Stimulated activated CD4-positive, alpha-beta T cell treated with anti-CD3 and anti-CD28 coated beads, TNF-alpha, amount 100 ng/mL, for 48 hours (primary cell): ENCODE data around the gene XXYLT1.

Experiments
- DNase-seq, 3 donors: peaks; one replicate each; pipeline ENCODE4 v3.0.0-alpha.2; 2020; ENCODE audit warnings: low read depth in 3 of 3

Gene XXYLT1

GRCh38 chr3:195169011-195169649 is 101.8 kb downstream of the XXYLT1 start:
- DNase-seq = no peak

- DNase-seq = no peak
Observed at GRCh38 chr3:195168009-195168762, 102.8 kb downstream of the XXYLT1 start.

GRCh38 chr3:195165790-195166189 is 105.2 kb downstream of the XXYLT1 start:
- no peak for DNase-seq

- DNase-seq = no peak
Observed at GRCh38 chr3:195165265-195165609, 105.7 kb downstream of the XXYLT1 start.

GRCh38 chr3:195164573-195165264 is 106.2 kb downstream of the XXYLT1 start:
- DNase-seq = no peak

GRCh38 chr3:195163719-195164572 is 107.0 kb downstream of the XXYLT1 start:
- DNase-seq = no peak

- no peak for DNase-seq
Observed at GRCh38 chr3:195162816-195163215, 108.1 kb downstream of the XXYLT1 start.

GRCh38 chr3:195162033-195162669 is 108.8 kb downstream of the XXYLT1 start:
- DNase-seq = no peak

- no peak for DNase-seq
Observed at GRCh38 chr3:195160908-195161434, 110.0 kb downstream of the XXYLT1 start.

- no peak for DNase-seq
Observed at GRCh38 chr3:195160257-195160898, 110.6 kb downstream of the XXYLT1 start.

- no peak for DNase-seq
Observed at GRCh38 chr3:195159814-195160165, 111.2 kb downstream of the XXYLT1 start.

- DNase-seq = no peak
Observed at GRCh38 chr3:195159117-195159813, 111.7 kb downstream of the XXYLT1 start.

GRCh38 chr3:195156286-195156890 is 114.6 kb downstream of the XXYLT1 start:
- no peak for DNase-seq

- DNase-seq = no peak
Observed at GRCh38 chr3:195155570-195156241, 115.3 kb downstream of the XXYLT1 start.

GRCh38 chr3:195154793-195155535 is 116.0 kb downstream of the XXYLT1 start:
- DNase-seq = no peak

GRCh38 chr3:195154111-195154791 is 116.7 kb downstream of the XXYLT1 start:
- DNase-seq = no peak

- DNase-seq = no peak
Observed at GRCh38 chr3:195153653-195154052, 117.3 kb downstream of the XXYLT1 start.

- DNase-seq = no peak
Observed at GRCh38 chr3:195153130-195153529, 117.8 kb downstream of the XXYLT1 start.
